Ramos (cell line): ENCODE results near the gene FMO2.

Source experiments
- in situ Hi-C: fragments of 300-500 bp; cut with MboI; formaldehyde crosslinking; loops from one replicate; pipeline ENCODE4 v1.14.3; 2022; ENCODE audit warnings: low sequenced_read_pairs; ENCODE audit not compliant: unreplicated experiment

Gene FMO2, protein sequence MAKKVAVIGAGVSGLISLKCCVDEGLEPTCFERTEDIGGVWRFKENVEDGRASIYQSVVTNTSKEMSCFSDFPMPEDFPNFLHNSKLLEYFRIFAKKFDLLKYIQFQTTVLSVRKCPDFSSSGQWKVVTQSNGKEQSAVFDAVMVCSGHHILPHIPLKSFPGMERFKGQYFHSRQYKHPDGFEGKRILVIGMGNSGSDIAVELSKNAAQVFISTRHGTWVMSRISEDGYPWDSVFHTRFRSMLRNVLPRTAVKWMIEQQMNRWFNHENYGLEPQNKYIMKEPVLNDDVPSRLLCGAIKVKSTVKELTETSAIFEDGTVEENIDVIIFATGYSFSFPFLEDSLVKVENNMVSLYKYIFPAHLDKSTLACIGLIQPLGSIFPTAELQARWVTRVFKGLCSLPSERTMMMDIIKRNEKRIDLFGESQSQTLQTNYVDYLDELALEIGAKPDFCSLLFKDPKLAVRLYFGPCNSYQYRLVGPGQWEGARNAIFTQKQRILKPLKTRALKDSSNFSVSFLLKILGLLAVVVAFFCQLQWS

DNA sequence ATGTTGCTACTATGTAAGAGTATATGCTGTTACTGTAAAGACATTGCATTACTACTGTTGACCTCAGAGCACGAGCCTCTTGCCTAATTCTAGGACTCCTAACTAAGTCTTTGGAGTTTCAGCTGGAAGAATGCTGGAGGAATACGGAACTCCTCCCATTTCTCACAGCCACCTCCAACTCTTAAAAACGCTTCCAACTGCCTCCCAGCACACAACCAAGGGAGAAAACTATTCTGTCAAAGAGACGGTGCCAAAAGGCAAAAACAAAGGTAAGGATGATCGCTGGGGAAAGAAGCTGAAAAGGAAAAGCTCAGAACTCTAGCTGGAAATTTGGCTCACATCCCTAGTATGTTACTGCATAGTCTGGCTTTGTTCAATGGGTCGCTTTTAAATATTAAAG lies at the start of gene FMO2:
Gene FMO2, plus strand, starts transcription at position 210 of the 400 bp plus-strand sequence. CDS start 414 bp downstream, outside the sequence.
- in situ Hi-C loops, result no loop called here

DNA sequence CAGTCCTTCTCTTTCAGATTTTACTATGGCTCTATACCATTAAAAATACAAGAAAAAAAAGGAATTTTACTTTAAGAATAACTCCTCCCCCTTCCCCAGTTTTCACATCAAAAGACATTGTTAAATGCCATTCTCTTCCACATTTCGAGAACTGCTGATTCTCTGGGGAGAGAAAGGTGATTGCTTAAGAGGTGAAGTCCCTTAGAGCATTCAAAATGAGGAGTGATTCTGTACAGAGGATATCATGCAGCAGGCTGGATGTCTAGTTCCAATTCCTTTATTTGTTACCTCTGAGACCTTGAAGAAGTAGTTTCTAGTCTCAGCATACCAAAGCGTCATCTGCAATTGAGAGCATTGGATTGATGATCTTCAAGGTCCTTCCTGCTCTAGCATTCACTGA lies 47.5 kb upstream of the FMO2 start:
- in situ Hi-C loops, result no loop called here

DNA sequence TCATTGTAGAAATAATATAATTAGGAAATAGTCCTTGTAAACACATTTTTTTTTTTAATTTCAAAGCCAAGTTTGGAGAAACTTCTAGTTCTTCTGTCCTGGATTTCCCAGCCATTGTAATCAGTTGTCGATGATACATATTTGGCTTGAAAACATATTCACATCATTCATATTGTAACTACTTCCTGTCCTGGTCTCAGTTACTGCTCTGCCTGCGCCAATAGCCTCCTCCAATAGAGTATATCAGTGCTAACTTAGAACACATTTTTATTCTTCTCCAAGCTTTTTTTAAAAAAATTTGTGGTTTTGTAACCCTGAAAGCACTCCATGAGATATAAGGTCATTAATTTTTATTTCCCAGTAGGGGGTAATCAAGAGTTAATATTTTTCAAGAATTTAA lies 46.1 kb upstream of the FMO2 start:
- in situ Hi-C loops, result no loop called here

DNA sequence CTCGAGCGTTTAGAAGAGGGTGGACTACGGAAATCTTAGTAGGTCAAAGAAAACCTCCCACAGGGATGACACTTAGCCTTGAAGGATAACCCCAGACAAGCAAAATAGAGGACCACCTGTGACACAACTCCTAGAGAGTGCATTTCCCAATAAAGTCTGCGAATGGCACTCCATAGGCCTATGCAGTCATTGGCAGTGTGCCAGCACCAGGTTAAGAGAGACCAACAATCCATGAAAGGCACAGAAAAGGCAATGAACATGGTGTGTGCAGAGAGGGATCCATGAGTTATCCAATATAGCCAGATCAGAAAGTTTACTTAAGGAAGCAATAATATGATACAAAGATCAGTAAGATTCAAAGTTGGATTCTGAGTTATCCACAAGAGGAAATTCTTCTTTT lies 45.2 kb upstream of the FMO2 start:
- in situ Hi-C loops, result no loop called here

DNA sequence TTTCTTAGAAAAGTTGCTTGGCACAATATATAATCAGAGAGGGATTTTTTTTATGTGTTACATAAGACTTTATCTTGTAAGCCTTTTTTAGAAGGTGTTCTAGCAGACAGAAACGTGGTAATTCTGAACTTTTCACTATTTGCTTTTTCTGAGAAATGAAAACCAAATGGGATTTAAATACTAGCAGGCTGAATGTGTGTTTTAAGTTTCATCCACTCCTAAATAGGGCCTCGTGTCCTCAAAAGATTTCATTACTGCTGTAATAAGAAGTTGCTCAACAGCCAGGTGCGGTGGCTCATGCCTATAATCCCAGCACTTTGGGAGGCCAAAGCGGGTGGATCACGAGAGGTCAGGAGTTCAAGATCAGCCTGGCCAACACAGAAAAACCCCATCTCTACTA lies 44.7 kb upstream of the FMO2 start:
- in situ Hi-C loops, result no loop called here

DNA sequence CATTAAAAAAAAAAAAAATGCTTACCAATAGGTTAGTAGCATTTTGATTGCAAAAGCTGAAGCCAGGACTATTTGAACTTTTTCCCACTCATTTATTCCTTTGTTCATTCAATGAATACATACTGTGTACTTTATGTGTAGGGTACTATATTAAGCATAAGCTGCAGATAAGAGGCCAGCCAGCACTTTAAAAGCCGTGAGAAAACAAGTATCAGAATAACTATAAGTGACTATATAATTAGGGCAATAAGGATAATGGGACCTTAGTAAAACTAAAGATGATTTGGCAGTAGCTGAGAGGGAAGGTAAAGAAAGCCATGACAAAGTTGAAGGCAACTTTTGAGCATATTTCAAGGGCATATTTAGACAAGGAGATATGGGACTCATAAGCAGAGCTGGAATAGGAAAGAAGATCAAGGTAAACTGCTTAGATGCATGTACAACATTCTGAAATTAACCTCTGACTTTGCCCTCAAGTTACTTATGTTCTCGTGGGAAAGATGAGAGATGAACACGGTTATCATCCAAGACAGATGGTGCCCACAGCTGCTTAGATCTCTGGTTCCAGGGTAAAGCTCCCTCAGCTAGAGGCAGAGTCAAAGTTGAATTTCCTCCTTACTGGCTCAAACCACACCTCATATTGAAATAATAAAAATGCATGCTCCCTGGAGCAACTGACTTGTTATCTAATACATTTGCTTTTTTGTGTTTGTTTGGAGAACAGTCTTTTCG lies 44.0 kb upstream of the FMO2 start:
- in situ Hi-C loops, result no loop called here

DNA sequence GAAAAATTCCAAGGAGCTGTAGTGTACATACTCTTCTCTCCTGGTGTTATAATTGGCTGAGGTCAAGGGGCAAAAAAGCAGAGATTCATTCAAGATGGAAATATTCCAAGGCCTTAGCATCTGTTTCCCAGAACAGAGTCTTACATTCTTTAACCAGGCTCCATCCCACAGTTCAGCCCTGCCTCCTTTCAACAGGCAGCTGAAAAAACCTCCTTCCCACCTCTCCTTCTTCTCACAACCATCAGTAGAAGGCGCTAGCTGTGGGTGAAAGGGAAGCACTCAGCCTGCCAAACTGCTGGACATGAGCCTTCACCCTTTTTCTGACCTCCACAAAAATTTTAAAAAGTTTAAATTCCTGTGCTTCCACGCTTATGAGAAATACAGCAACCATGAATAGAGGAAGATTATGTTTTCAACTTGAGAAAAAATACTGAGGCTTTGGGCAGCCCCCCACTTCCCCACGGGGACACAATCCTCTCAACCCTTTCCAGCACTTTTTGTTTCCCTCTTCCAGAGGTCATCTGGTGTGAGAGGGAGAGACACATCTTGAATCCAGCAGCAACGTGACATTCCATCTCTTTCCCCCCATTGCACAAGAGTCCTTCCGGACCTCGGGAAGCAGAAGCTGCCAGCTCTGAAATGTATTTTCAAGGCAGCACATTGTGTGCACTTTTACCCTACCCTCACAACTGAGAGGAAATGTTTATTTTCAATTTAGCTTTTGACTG lies 43.2 kb upstream of the FMO2 start:
- in situ Hi-C loops, result no loop called here

DNA sequence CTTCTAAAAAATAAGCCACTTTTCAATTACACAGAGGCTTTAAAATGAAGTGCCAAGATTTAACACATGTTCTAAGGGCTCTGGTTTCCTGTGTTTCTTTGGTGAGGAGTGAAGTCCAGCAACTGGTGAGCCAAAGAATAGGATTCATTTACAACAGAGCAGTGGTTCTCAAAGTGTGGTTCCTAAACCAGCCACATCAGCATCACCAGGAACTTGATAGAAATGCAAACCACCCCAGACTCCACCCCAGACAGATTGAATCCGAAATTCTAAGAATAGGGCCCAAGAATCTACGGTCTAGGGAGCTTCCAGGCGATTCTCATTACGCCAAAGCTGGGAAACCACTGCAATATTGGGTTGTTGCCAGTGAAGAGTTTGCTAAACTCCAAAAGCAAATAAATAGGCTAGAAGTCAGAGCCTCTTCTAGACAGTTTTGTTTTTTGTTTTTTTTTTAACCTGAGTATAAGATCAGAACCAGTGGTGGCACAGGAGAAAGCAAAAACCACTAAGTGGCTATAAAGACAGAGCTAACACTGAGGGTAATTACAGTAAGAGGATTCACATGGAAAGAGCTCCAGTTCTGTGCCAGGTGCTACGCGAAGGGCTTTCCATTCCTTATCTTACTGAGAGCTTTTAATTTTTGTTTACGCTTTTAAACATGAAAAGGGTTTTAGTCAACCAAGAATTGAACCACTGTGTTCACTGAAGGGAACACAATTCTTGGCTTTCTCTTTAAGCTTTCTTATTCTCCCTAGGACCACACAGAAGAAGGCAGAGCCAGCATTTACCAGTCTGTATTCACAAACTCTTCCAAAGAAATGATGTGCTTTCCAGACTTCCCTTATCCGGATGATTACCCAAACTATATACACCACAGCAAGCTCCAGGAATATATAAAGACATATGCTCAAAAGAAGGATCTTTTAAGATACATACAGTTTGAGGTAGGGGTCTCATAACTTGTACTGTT lies 42.4 kb upstream of the FMO2 start:
- in situ Hi-C loops, result no loop called here

DNA sequence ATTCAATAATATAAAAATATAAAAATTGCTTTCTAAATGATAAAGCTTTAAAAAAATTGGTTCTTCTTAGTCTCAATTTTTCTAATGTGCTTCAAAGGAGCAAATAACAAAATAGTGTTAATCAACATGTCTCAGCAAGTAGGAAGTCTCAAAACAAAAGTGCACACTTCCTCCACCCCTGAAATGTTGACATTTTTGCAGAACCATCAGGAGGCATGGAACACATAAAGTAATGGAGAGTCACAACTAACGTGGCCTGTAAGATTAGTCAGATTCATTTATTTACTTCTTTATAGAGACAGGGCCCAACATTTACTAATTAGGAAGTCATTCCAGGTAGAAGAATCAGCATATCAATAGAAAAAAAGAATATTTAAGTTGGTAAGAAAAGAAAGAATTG lies 34.9 kb upstream of the FMO2 start:
- in situ Hi-C loops, result no loop called here

DNA sequence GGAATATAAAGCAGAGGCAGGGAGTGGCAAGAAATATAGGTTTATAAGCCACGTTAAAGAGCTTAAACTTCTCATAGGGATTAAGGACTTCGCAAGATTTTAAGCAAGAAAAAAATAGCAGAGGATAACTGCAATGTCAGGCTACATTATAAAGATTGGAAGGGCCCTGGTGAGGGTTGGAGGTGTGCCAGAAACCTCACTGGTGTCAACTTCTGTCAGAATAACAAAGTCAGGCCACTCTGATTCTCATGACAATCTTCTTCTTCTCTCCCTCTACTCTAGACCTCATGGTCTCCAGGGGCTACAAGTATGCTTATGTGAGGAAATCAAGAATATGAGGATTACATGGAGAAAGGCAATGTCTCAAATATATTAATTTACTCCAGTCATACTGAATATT lies 32.6 kb upstream of the FMO2 start:
- in situ Hi-C loops, result no loop called here

DNA sequence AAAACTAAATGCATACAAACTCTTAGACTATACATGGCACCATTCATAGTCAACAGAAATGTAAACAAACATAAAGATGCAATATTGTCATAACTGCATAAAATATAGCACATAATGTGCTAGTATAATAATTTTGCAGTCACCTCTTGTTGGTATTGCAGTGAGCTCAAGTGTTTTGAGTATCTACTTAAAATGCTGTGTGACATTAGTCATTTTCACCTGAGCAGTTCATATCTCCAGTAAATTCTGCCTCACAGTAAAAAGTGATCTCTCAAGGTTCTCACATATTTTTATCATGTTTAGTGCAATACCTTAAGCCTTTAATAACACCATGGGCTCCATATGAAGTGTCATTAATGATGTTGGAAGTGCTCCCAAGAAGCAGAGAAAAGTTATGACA lies 29.6 kb upstream of the FMO2 start:
- in situ Hi-C loops, result no loop called here

DNA sequence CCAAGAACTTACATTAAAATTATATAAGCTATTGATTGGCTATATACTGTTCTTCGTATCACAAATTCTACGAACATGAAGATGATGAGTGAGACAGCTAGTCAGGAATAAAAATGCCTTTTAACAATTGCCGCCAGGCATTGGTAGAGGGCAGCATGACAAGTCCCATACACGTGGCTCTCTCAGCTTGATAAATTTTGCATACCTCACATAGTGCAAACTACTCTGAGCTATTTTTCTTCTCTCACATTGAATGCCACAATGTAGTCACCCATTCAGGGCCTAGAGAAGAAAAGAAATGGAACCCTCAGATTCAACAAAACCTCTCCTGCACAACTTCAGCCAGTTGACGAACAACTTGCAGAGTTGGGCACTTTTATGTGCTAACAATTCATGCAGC lies 27.0 kb upstream of the FMO2 start:
- in situ Hi-C loops, result no loop called here

DNA sequence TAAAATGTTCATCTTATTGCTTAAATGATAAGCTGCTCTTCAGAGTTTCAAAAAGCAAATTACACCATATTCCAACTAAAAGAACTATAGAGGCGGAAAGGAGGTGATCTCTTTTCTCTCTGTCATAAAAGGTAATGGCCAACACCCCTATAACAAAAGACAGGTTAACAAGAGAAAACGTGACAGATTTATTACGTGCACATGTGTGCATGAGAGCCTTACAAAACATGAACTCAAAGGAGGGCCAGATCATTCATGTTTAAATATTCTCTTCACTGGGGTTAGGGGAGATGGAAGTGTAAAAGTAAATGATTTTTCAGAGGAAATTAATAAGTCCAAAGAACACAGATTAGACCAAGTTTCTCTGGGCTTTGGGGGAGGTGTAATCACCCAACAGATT lies 26.5 kb upstream of the FMO2 start:
- in situ Hi-C loops, result no loop called here

DNA sequence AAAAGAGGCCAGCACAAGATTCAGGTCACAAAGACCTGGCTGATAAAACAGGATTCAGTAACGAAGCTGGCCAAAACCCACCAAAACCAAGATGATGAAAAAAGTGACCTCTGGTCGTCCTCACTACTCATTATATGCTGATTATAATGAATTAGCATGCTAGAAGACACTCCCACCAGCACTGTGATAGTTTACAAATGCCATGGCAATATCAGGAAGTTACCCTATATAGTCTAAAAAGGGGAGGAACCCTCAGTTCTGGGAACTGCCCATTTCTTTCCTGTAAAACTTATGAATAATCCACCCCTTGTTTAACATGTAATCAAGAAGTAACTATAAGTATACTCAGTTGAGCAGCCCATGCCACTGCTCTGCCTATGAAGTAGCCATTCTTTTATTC lies 26.0 kb upstream of the FMO2 start:
- in situ Hi-C loops, result no loop called here

DNA sequence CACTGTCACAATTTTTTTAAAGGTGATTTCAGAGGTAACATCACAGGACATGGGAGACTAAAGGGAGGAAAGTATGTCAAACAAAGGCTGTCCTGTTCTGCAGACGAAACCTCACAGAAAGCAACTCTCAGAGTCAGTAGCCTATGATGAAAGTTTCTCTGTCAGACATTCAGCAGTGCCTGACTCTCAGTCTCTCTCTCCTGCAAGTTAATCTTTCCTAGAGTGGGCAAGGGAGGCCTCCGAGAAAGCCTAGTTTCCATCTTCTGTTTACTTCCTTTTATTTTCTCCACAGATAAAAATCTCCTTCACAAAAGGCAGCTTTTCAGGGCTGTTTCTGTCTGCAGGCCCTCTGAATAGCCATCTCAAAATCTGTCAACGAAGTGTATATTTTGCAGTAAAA lies 24.9 kb upstream of the FMO2 start:
- in situ Hi-C loops, result no loop called here

DNA sequence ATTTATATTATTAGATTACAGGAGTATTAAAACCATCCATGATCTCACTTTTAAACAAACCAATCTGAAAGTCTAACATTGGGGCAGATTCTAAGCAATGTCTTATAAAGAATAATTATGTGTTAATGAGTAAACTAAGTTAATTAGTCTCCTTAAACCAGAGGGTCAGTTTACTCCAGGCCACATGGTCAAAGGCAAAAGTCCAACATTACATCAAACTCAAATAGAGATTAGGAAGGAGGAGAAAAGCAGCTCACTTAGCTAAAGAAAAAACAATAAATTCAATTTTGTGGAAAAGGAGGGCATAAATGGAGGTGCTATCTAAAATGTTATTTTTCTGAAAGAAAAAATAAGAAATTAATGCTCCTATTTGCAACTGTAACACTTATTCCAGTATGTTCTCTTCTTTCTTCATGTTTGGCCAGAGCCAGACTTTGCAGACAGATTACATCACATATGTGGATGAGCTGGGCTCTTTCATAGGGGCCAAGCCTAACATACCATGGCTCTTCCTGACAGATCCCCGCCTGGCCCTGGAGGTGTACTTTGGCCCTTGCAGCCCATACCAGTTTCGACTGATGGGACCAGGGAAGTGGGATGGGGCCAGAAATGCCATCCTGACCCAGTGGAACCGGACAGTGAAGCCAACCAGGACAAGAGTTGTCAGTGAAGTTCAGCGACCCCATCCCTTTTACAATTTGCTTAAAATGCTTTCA lies 24.3 kb upstream of the FMO2 start:
- in situ Hi-C loops, result no loop called here

DNA sequence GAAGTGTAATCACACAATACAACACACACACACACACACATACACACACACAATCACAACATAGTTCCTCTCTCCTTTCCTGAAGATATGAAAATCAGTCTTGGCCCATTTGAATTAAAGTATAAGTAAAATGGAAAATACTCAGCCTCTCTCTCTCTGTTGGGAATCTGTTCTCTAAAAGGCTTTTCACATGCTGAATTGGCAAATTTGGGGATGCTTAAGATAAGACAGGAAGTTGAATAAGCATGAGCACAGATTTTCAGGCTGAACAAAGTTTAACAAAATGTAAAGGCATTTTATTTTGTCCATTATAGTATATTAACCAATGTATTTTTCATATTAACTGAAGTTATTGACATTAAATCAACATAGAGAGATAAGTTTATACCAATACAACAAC lies 23.7 kb upstream of the FMO2 start:
- in situ Hi-C loops, result no loop called here

DNA sequence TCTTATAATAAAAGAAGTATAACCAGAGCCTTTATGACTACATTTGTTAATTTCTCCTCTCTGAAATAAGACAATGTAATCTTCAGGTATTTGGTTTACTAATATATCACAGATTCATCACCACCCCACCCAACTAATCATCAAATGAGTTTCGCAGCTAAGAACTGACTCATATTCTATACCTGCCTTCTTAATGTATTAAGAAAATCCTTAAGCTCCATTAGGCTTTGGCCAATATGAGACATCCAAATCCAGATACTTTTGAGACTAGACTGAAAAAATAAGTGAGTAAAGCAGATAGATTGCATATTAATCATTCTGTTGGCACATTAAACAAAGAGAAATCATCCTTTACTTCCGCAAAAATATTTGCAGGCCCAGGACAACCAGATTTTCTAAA lies 18.7 kb upstream of the FMO2 start:
- in situ Hi-C loops, result no loop called here

DNA sequence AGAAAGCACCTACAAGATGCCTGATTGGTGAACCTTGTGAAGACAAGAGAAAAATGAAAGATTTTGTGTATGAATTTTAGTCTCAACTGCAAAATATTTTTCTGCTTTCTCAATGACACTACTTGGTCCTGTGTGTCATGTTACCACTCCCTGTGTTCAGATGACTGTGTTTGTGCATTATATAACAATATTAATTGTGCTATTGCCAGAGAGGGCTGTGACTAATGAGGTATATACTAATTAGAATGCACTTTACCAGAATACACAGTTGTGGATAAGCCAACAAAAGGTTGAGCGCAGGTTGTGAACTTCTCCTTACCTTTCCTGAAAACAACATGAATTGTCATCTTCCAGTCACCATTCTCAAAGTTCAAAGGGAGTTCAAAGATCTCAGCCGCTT lies 17.3 kb upstream of the FMO2 start:
- in situ Hi-C loops, result no loop called here
